SK-N-MC (cell line): Measurements from ENCODE around the gene NTRK2.

Experiments used
- EZH2 ChIP-seq: fragments of 200-600 bp; sonication (generic); IDR thresholded peaks from one replicate; pipeline ENCODE4 v1.6.1; 2017; ENCODE audit warnings: antibody characterized with exemption
- FOXP2 ChIP-seq: optimal IDR thresholded peaks from 2 replicates; pipeline ENCODE3; 2011; ENCODE audit warnings: mild to moderate bottlenecking, moderate library complexity; ENCODE audit not compliant: insufficient read depth; ENCODE audit errors: extremely low read length, control extremely low read depth
- POLR2AphosphoS5 ChIP-seq: IDR thresholded peaks from 2 replicates; pipeline ENCODE4 v1.6.1; 2012; ENCODE audit warnings: mild to moderate bottlenecking, low read depth, low read length, borderline replicate concordance

GRCh38 chr9:84742261-84742660 lies 72.7 kb downstream of the NTRK2 start:
- no peak for TF ChIP-seq EZH2
- TF ChIP-seq POLR2AphosphoS5 = no peak
- no peak for TF ChIP-seq FOXP2
